CD4-positive, alpha-beta T cell treated with Interleukin-12 subunit alpha and Interleukin-12 subunit beta, for 1 hour (primary cell): ENCODE data around the gene NPHS1.

ENCODE experiments used
- DNase-seq: peaks from one replicate; pipeline ENCODE4 v3.0.0-alpha.2; 2020

Gene NPHS1

DNA sequence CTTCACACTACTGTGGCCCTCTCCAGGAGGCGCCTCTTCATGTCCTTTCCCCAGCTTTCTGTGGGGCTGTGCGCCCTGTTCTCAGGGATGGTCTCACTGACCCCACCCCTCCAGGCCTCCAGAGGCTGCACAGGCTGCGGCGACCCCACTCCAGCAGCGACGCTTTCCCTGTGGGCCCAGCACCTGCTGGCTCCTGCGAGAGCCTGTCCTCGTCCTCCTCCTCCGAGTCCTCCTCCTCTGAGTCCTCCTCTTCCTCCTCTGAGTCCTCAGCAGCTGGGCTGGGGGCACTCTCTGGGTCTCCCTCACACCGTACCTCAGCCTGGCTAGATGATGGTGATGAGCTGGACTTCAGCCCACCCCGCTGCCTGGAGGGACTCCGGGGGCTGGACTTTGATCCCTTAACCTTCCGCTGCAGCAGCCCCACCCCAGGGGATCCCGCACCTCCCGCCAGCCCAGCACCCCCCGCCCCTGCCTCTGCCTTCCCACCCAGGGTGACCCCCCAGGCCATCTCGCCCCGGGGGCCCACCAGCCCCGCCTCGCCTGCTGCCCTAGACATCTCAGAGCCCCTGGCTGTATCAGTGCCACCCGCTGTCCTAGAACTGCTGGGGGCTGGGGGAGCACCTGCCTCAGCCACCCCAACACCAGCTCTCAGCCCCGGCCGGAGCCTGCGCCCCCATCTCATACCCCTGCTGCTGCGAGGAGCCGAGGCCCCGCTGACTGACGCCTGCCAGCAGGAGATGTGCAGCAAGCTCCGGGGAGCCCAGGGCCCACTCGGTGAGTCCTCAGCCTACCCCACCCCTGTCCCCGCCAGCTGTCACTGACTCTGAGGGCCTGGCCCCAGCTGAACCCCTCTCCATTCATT lies 65.8 kb downstream of the NPHS1 start:
- DNase-seq, result no peak

DNA sequence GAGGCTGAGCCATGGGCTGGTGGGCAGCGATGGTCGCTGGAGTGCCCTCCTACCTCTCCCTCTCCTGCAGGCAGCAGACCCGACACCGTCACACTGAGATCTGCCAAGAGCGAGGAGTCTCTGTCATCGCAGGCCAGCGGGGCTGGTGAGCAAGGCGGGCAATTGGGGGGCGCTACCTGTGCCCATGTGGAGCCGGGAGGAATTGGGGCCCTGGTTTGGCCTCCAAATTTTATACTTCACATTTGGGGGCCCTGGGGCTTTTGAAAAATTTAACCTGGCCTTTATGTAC lies 67.0 kb downstream of the NPHS1 start:
- no peak for DNase-seq

DNA sequence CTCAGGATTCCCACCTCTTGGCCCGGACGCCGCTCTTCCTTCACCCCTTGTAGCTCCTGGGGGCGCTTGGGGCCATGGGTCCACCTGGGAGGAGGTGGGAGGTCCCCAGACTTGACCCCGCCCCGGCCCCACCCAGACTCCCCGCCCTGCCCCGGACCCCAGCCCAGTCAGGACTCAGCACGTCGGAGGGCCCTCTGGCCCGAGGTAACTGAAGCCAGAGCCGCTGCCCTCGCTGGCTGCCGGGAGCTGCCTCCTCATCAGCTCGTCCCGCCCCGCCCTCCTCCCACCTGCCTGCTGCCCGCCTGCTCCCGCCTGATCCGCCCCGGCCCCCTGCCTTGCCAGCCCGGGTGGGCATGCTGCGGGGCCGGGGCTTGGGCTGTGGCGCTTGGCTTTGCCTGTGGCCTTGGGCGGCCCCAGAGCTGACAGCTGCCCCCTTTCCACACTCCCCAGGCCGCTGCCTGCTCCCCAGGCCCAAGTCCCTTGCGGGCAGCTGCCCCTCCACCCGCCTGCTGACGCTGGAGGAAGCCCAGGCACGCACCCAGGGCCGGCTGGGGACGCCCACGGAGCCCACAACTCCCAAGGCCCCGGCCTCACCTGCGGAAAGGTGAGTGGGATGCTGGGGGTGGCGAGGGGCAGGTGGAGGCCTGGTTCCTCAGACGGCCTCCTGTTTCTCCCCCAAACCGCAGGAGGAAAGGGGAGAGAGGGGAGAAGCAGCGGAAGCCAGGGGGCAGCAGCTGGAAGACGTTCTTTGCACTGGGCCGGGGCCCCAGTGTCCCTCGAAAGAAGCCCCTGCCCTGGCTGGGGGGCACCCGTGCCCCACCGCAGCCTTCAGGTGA lies 67.6 kb downstream of the NPHS1 start:
- no peak for DNase-seq

DNA sequence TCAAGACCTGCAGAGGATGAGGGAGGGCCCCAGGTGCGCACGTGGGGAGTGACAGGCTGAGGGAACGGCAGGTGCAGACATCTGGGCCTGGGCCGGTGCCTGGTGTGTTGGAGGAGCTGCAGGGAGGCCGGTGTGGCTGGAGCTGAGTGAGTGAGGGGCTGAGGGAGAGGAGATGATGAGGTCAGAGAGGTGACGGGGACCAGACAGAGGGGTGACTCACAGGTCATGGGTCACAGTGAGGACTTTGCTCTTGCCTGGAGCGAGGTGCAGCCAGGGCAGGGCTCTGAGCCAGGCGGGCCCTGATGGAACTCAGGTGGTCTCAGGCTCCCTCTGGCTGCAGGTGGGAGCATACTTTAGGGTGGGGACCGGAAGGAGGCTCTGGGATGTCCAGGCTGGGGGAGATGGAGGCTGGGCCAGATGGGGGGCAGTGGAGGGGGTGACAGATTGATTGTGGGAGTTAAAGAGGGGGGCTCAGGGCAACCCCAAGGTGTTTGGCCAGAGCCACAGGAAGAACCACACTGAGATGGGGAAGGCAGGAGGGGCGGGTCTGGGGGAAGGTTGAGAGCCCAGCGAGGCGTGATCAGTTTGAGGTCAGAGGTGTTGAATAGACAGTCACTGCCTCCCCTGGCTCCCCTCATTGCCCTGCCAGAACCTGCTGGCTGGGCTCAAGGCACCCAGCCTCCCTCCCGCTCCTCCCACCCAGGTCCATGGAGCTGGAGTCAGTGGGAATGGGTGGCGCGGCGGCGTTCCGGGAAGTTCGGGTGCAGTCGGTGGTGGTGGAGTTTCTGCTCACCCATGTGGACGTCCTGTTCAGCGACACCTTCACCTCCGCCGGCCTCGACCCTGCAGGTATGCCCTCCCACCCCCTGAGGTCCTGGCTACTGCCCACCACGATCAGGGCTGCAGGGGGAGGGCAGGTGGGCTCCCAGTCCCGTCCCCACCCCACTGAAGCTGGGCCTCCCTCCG lies 68.6 kb downstream of the NPHS1 start:
- no peak for DNase-seq

GRCh38 chr19:35782589-35782988 lies 69.7 kb downstream of the NPHS1 start:
- no peak for DNase-seq

DNA sequence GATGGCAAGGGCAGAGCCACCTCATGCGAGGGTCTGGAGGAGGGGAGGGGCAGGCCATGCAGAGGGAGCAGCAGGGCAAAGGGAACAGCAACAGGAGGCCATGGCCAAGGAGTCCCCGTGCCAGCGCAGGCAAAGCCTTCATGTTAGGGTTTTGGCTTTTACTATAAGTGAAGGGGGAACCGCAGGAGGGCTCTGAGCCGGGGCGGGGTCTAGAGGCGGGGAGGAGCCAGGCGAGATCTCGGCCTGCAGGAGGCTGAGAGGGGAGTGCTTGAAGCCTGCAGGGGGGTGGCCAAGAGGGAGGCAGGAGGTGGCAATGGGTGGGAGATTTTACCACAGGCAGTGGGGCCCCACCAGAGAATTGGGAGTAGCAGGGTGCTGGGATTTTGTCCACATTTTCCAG lies 70.7 kb downstream of the NPHS1 start:
- no peak for DNase-seq

DNA sequence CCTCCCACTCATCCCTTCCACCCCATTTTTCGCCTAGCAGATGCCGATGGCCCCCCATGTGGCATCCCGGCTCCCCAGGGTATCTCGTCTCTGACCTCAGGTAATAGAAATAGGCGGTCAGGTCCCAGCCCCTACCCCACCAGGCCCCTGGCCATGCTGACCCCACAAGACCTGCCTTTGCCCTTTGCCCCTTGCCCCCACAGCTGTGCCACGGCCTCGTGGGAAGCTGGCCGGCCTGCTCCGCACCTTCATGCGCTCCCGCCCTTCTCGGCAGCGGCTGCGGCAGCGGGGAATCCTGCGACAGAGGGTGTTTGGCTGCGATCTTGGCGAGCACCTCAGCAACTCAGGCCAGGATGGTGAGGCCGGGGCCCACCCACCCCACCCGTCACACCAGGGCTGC lies 71.6 kb downstream of the NPHS1 start:
- DNase-seq, result no peak

- no peak for DNase-seq
These were observed 72.2 kb downstream of the NPHS1 start for GRCh38 chr19:35780058-35780457.

DNA sequence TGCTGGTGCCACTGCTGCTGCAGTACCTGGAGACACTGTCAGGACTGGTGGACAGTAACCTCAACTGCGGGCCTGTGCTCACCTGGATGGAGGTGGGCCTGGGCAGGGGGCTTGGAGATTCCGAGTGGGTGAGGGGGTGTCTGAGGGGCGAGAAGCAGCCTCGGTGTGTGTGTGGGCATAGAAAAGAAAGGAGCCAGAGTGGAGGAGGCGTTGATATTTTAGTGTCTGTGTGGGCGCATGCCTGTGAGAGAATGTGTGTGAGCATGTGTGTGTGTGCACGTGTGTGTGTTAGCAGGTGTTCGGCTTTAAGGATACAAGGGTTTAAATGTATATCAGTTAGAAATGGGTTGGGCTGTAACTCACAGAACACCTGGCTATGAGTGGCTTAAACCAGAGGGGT lies 73.3 kb downstream of the NPHS1 start:
- DNase-seq, result no peak

DNA sequence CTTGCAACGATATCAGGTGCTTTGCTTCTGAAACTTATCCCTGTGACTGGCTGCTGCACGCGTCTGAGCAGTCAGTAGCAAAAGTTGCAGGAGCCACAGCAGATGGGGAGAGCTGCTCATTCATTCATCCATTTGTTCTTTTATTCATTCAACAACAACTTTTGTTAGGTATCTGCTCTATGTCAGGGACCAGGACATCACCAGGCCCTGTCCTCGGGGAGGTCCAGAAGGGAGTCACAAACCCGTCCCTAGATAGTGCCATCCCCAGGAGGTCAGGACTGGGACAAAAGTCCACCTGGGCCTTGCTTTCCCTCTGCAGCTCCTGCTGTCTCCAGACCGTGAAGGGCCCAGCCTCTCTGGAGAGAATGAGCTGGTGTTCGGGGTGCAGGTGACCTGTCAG lies 74.3 kb downstream of the NPHS1 start:
- DNase-seq, result no peak

DNA sequence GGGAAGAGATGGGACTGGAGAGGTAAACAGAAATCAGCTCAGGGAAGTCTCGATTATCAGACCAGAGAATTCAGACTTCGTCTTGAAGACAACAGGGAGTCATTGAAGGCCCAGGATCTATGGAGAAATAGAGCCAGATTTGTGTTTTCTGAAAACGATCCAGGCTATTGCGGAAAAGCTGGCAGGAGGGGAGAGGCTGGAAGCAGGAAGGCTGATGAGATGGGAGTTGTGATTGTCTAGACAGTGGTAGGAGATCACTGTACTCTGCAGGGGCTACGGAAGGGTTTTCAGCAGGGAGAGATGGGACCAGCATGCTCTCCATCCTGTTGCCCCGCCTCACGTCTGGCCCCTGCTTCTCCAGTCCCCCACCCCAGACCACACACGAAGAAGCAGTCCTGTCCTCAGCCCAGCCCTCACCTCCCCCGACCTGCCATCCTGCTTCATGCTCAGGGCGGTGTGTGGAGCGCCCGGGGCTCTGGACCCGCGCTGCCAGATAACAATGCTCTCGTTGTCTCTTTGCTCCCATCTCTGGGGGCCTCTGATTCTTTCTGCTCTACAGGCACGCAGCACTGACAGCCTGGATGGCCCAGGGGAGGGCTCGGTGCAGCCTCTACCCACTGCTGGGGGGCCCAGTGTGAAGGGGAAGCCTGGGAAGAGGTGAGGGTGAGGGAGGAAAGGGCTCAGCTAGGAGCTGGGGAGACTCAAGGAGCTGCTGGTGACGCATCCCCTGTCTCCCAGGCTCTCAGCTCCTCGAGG lies 75.0 kb downstream of the NPHS1 start:
- DNase-seq, result no peak

DNA sequence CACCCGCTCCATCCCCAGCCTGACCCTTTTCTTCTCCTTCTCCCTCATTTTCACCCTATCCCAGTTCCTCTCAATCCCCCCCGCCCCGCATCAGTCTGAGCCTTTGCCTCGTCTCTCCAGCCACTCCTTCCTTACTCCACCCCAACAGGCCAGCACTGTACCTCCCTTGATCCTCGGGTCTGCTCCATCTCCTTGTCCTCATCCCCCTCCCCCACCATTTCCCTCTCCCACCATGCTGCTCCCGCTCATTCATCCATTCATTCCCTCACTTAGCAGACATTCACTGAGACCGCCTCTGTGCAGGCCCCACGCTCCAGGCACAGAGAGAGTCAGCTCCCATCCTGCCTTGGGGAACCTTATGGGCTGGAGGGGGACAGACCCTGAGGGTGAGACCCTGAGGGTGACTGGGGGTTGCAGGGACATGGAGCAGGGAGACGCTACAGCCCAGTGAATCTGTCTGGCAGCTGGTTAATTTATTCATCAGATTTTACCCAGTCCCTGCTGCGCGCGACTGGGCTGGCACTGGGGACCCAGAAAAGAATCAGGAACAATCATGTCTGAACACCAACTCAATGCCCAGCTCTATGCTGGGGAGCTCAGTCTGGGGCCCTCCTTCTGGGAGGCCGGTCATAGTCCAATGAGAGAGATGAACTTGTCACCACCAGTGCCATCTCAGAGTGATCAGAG lies 76.1 kb downstream of the NPHS1 start:
- no peak for DNase-seq
